HG02970 (cell line): ENCODE measurements around the gene THAP7.

ENCODE experiments used
- ATAC-seq: cut with Tn5 transposase; IDR thresholded peaks from one replicate; pipeline ENCODE4 v1.9.1; 2021; ENCODE audit warnings: mild to moderate bottlenecking, moderate library complexity, moderate number of reproducible peaks; ENCODE audit not compliant: unreplicated experiment, low FRiP score

The THAP7 gene

DNA sequence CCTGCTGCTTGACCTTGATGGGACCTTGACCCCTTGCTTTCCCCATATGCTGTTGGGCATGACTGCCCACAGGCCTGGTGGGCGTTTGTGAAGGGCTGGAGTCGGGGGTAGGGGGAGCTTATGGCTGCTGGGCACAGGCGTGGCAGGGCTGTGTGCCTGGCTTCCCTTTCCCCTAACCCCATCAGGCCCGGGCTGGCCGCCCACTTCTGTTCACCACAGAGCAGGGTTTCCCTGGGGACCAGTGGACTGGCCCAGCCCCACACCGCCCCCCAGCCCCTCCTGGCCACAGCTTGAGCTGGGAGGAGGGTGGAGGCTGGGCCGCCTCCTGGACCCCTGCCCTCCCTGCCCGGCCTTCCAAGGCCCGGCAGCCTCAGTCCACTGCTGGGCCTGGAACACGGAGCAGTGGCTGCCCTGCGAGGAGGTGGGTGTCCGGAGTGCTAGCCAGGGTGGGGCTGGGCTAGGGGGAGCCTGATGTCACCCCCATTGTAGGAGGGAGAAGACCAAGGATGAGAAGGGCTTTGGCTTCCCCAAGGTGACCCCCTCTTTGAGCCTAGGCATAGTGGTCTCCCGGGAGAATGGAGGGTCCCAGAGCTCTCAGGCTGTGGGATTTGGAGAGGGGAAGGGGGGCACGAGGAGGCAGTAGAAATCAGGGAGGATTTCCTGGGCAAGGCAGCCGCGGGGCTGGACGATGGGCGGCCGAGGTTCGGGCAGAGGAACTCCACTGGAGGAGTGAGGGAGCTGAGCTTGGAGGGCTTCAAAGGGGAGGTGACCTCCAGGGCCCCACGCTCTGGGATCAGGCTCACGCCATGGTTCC, 34.8 kb downstream of the THAP7 start, which contains the start of gene AIFM3:
TSS of gene AIFM3 (plus strand) at position 373 of the 814 bp plus-strand sequence. CDS start 690 bp downstream, outside the sequence.
- no peak for ATAC-seq

DNA sequence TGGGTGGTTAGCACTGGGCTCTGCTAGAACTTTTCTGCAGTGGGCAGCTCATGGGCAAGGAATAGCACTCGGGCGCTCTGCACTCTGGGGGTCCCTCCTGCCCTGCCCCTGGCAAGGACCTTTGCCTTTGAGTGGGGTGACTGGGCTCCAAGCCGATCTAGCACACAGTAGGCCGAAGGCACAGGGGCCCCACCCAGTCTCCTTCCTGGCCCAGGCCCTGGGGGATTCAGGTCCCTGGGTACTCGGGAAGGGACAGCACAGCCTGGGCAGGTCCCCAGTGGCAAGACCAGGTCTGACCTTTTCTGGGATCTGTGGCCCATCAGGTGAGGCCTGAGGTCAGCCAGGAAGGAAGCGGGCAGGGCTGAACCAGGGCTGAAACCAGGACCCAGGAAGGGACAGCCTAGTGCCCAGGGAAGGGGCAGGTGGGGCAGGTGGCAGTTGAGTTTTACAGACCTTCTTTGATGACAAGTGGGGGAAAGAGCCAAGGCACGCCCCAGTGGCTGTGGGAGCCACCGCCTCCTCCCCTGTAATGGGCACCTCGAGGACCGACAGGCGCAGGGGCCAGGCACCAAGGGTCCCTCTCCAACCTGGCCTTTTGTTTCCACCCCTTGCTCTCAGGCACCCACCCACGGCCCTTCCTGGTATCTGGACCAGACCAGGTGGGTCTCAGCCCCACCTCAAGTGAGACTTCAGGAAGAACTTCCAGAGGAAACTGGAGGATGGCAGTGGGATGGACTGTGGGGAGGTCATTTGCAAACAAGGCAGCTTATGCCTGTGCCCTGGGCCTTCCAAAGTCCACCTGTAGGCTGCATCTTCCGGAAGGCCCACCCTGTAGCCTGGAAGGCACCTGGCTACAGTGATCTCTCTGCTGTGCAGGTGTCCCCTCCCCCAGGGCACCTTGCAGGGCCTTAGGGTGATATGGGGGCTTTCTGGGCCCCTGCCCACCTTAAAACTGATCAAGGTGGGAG, 35.7 kb downstream of the THAP7 start:
- no peak for ATAC-seq

- ATAC-seq, result no peak
These were observed 36.6 kb downstream of the THAP7 start for GRCh38 chr22:20965104-20965887.

DNA sequence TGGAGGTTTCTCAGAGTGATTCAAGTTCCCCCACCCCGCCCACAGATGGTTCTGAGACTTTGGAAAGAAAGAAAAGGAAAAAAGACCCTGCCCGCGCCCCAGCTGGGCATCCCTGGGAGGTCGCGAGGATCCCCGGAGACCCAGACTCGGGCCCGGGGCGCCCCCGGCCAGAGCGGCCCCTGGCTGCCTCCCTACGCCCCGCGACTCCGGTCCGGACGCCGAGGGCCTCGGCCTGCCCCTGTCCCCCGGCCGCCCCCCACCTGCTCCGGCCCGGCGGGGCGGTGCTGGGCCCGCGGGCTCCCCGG, 37.2 kb downstream of the THAP7 start:
- ATAC-seq, result no peak

DNA sequence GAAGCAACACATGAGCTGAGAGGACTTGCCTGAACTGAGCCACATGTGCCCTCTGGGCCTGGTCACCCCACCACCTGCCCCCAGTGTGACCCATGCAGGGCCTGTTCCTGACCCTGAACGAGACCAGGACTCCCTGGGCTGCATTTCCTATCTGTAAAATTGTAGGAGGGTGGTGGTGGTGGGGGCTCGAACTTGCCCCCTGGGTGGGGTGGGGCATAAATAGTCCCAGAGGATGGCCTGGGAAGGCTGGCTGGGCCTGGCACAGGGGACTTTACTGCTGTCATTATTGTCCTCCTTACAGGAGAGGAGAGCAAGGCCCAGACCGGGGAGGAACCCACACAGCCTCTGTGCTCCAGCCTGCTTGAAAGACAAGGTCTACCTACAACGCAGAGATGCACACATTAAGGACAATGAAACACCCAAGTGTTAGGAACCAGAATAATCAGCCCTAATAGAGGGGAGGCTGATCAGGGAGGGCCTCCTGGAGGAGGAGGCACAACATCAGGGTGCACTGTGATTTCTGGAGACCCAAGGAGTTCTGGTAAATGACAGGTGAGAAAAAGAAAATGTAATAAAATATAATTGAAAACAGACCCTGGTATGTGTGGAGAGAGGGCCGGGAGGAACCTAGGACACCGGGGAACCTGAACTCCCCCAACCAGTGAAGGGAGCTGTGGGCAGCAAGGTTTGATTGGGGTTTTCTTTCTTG, 37.7 kb downstream of the THAP7 start:
- ATAC-seq, result no peak

- ATAC-seq, result no peak
These were observed 38.5 kb downstream of the THAP7 start for GRCh38 chr22:20963201-20964052.

- ATAC-seq, result no peak
These were observed 39.4 kb downstream of the THAP7 start for GRCh38 chr22:20962491-20962945.

- ATAC-seq, result no peak
These were observed 41.3 kb downstream of the THAP7 start for GRCh38 chr22:20960609-20961008.

- no peak for ATAC-seq
These were observed 42.1 kb downstream of the THAP7 start for GRCh38 chr22:20959578-20960461.

DNA sequence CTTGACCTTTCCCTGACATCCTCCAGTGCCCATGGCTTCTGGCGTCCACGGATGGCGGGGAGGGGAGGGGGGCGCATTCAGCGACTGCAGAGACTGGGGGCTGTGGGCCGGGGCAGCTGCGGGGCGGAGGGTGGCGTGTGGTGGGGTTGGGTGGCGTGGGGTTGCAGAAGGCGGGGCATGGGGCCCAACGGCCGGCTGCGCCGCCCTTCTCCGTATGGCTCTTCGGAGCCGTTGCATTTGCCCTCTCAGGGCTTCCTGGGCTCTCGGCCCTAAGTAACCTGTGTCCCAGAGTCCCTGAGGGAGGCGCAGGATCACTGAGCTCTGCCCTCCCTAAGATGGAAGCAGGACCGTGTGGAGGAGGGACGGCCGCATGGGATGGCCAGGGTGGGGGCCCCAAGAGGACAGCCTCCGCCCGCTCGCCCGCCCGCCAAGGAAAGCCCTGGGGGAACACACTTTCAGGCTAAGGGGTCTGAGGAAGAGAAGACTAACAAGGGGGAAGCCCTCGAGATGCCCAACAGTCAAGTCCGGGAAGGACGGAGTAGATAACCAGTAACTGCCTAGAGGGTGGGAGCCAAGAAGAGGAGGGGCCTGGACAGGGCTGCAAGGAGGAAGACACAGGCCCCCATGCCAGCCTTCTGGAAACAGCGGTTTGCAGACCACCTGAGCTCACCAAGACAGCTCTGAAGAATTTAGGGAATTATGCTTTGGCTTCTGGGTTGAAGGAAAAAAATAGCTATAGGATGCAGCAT, 44.1 kb downstream of the THAP7 start:
- no peak for ATAC-seq

DNA sequence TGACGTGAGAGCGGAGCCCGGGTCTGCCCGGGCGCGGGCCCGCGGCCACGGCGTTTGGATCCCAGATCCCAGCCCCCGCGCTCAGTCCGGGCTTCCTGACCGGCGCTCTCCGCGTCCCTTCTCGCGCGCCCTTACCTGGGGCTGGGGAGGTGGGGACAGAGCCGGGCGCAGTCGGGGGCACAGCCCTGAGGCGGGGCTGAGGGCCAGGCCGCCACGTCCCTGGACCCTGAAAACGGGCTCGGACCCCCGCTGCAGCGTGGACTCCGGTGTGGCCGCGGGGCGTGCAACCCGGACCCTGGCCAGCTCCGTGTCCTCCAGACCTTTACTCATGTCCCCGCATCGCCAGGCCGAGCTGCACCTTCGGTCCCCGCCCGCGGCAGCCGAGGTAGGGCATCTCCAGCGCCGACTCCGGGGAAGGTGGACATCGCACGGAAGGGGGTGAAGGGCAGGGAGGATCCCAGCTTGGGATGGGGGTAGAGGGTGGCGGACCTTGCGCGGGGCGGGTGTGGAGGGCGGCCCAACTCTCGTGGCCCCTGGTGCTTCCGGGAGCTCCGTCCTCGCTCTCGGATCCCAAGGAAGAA, 44.7 kb downstream of the THAP7 start:
- no peak for ATAC-seq

DNA sequence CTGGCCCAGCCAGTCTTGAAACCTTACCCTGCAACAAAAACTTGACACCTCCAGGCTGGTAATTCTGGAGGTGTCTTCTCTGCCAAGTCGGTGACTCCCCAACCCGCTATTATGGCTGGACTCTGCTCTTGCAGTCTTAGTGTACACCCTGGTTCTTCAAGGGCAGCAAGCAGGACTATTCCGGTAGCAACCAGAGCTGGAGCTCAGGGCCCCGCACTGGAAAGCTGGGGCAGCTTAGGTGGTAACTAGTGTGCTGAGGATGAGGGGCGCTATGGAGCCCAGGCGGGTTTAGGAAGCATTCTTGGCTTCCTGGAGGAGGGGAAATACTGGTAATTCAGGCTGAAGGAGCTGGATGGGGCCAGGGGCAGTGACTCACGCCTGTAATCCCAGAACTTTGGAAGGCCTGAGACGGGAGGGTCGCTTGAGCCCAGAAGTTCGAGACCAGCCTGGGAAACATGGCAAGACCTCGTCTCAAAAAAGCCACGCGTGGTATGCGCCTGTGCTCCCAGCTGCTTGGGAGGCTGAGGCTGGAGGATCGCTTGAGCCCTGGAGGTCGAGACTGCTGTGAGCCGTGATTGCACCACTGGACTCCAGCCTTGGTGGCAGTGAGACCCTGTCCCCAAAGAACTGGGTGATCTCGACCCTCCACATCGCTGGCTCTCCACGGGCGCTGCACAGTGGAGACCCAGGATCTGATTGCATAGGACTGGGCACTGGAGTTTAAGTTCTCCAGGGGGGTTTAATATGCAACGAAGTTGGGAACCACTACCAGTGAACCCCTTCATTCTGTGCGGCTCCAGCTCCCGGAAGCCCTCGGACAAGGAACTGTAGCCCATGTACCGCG, 45.4 kb downstream of the THAP7 start:
- no peak for ATAC-seq

GRCh38 chr22:20955548-20955947, 46.4 kb downstream of the THAP7 start:
- no peak for ATAC-seq

GRCh38 chr22:20953668-20954500, 48.0 kb downstream of the THAP7 start:
- ATAC-seq, result no peak

- no peak for ATAC-seq
These were observed 48.6 kb downstream of the THAP7 start for GRCh38 chr22:20953342-20953608.
